GM18907 (cell line): ENCODE measurements around the gene TANGO2.

Experiments
- ATAC-seq: cut with Tn5 transposase; IDR thresholded peaks from one replicate; pipeline ENCODE4 v1.9.1; 2021; ENCODE audit warnings: mild to moderate bottlenecking, moderate library complexity; ENCODE audit not compliant: unreplicated experiment

Gene TANGO2

DNA sequence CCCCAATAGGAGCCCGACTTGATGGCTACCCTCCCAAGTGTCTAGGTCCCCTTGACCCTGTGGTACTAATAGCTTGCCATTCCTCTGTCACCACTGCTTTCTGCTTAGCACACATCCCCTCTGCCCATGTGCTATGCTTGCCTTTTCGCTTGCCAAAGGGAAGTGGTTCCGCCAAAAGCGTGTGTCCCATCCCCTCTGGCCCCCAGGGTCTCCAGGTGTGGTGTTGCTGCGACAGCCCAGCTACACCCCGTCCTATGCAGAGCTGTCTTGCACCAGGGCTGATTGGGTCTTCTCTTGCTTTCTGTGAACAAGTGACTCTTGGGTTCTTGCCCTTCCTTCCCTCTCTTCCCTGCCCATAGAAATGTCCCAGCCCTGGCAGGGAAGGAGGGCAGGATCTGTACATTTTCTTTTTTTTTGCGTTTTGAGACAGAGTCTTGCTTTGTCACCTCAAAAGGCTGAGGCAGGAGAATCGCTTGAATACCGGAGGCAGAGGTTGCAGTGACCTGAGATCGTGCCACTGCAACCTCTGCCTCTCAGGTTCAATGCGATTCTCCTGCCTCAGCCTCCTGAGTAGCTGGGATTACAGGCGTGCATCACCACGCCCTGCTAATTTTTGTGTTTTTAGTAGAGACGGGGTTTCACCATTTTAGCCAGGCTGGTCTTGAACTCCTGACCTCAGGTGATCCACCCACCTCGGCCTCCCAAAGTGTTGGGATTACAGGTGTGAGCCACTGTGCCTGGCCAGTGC is 3.9 kb downstream of the TANGO2 start:
- ATAC-seq: no peak

GRCh38 chr22:20025401-20026203 is 4.7 kb downstream of the TANGO2 start:
- ATAC-seq: no peak

DNA sequence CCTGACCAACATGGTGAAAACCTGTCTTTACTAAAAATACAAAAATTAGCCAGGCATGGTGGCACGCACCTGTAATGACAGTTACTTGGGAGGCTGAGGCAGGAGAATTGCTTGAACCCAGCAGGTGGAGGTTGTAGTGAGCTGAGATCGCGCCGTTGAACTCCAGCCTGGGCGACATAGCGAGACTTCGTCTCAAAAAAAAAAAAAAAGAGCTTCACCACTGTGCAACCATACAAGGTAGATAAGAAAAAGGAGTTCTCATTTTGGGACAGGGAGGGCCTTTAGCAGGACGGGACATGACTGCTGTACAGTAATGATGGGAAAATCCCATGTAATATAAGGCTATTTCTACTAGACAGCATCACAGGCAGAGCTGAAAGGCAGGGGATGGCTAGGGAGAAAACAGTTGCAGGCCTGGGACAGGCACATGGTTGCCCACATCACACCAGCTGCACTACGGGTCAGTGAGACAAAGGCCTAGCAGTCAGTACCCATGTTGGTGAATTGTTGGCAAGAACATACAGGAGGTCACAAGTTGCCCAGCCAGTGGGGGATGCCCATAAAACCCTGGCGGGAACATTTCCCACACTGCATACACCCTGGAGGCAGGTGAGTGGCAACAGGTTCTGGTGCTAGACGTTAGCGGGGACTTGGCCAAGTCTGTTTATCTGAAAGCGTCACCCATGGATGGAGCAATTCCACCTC is 5.4 kb downstream of the TANGO2 start:
- no peak for ATAC-seq

DNA sequence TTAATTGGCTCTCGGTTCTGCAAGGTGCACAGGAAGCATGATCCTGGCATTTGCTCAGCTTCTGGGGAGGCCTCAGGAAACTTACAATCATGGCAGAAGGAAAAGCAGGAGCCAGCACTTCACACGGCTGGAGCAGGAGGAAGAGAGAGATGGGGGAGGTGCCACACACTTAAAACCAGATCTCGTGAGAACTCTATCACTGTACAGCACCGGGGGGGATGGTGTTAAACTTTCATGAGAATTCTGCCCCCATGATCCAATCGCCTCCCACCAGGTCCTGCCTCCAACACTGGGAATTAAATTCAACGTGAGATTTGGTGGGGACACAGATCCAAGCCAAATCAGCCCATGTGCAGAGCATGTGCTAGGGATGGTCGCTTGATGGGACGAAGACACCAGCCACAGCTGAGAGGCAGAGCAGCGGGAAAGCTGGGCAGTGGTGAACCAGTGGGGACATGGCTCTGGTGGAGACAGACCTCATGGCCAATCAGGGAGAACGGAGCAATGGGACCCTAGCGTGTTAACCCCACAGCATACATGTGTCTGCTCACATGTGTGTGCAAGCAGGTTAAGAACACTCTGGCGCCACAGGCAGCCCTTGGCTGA is 6.2 kb downstream of the TANGO2 start:
- ATAC-seq: no peak

- ATAC-seq: no peak
Observed at GRCh38 chr22:20027966-20028854, 7.3 kb downstream of the TANGO2 start.

DNA sequence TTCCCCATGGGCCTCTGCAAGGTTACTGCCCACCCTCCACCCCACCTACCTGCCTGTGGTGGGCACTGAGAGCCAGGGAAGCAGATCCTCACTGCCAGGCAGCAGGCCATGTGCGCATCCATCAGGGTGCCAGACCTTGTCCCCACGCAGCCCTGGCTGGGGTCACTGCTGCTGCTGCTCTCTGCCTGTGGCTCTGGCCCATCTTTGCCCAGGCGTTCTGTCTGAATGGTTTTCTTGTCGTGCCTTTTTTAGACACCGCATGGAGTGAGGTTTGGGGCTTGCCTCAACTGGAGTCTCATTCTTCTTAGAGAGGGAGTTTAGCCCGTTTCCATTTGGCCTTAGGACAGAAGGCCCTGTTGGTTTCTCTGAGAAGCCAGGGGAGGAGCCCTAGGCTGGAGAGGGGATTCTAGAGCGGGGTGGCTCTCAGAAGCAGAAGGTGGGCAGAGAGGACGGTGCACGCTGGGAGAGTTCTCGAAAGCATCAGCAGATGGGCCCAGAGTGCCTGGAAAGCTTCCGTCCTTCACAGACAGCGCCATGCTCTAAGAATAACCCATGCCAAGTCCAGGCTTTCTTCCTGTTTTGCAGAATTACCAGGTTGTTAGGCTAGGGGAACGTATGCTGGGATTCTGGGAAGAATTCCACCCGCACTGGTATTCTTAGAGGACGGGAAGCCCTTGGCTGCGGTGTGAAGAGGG is 8.1 kb downstream of the TANGO2 start:
- no peak for ATAC-seq

DNA sequence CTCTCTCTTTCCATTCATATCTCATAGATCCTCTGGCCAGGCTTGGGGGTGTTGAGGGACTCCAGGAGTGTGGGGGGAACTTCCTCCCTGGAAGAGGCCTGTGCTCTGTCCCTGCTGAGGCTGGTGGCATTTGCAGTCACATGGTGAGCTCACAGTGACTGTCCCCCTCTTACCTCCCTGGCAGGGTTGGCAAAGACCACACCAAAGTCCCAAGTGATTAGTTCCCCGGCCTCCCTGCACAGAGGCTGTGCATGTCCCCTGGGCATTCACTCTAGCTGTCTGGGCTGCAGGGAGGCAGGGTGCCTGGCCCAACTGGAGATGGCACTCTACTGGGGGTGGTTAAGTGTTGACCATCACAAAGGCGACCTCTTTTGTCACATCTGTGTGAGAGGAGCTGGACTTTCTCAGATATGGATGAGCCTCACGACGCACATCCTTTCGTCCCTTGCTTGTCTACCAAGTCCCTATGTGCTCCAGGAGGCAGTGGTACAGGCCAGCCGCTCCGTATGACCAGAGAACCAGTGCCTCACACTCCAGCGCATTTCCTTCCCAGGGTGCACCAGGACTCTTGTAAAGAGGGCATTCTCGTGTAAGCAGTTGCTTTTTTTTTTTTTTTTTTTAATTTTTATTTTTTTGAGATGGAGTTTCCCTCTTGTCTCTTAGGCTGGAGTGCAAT is 8.8 kb downstream of the TANGO2 start:
- no peak for ATAC-seq

GRCh38 chr22:20031732-20032406 is 11.0 kb downstream of the TANGO2 start:
- no peak for ATAC-seq

GRCh38 chr22:20032407-20032991 is 11.6 kb downstream of the TANGO2 start:
- no peak for ATAC-seq

GRCh38 chr22:20033045-20033706 is 12.3 kb downstream of the TANGO2 start:
- ATAC-seq: no peak

GRCh38 chr22:20034143-20034542 is 13.2 kb downstream of the TANGO2 start:
- no peak for ATAC-seq

- no peak for ATAC-seq
Observed at GRCh38 chr22:20035375-20036083, 14.6 kb downstream of the TANGO2 start.

DNA sequence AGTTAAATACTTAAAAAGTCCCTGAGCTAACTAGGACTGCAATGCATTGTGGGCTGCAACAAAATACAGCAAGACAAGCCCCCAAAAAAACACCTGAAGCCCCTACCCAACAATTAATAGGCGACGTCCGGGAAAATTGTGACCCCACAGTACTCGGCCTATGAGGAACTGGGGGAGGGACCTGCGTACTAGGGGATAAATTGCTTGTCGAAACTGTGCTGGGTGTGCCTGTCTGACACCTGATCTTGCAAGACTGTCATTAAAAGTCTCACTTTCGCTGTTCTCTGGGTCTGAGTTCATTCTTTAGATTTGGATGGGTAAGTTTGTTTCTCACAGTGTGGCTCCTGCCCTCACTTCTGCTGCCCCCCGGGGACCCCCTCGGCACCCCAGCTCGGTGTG is 15.2 kb downstream of the TANGO2 start:
- no peak for ATAC-seq

- no peak for ATAC-seq
Observed at GRCh38 chr22:20036535-20037392, 15.9 kb downstream of the TANGO2 start.

GRCh38 chr22:20037419-20037818 is 16.5 kb downstream of the TANGO2 start:
- no peak for ATAC-seq

- ATAC-seq: no peak
Observed at GRCh38 chr22:20038574-20038973, 17.7 kb downstream of the TANGO2 start.
